H1 (cell line): ENCODE results near the gene DDAH2. TPM values are rescaled to one million over a fixed set of nuclear protein-coding genes. Genes with fewer than 3 reads are reported as not detected.

Experiments used
- CTCF ChIA-PET: fragments of 300-600 bp; sonication (Branson Sonifier 250); formaldehyde crosslinking; loops from one replicate; lab custom pipeline; 2021; ENCODE audit not compliant: partially characterized antibody; lab: Charles Lee
- POLR2A ChIA-PET: fragments of 300-600 bp; sonication (Branson Sonifier 250); formaldehyde crosslinking; loops from one replicate; lab custom pipeline; 2021; ENCODE audit warnings: inconsistent platforms; ENCODE audit not compliant: partially characterized antibody; lab: Charles Lee
- DNase-seq, 2 experiments: peaks; one replicate each; pipeline versions ENCODE4 v3.0.0 to v3.0.0-alpha.2; 2010 to 2022; ENCODE audit warnings: low spot score in 2 of 2, low read depth in 1 of 2, mixed read lengths in 1 of 2
- FAIRE-seq: peaks from 2 replicates; lab custom pipeline; 2011; peaks lifted over from hg19 to GRCh38; lab: Jason Lieb, UNC
- H2AFZ ChIP-seq: 2 replicates; pipeline ENCODE4 v1.8.1; 2012; ENCODE audit warnings: low read length, inconsistent platforms
- H2AK5ac ChIP-seq: 2 replicates; pipeline ENCODE4 v1.6.1; 2013; ENCODE audit warnings: low read depth, low read length
- H2BK120ac ChIP-seq: replicated peaks from 2 replicates; pipeline ENCODE3; 2013; ENCODE audit warnings: low read depth, low read length, inconsistent platforms
- H2BK12ac ChIP-seq: 2 replicates; pipeline ENCODE4 v1.6.1; 2013; ENCODE audit warnings: low read depth, low read length
- H2BK15ac ChIP-seq: 2 replicates; pipeline ENCODE4 v1.6.1; 2013; ENCODE audit warnings: low read length
- H2BK20ac ChIP-seq: 2 replicates; pipeline ENCODE4 v1.6.1; 2013; ENCODE audit warnings: low read length
- H2BK5ac ChIP-seq: 2 replicates; pipeline ENCODE4 v1.6.1; 2013; ENCODE audit warnings: low read depth, low read length
- H3K14ac ChIP-seq: 2 replicates; pipeline ENCODE4 v1.6.1; 2013; ENCODE audit warnings: inconsistent platforms; ENCODE audit not compliant: insufficient read length
- H3K18ac ChIP-seq: 2 replicates; pipeline ENCODE4 v1.6.1; 2013; ENCODE audit warnings: low read length; ENCODE audit errors: extremely low read depth
- H3K23ac ChIP-seq: 2 replicates; pipeline ENCODE4 v1.6.1; 2013; ENCODE audit warnings: inconsistent platforms; ENCODE audit not compliant: insufficient read length
- H3K23me2 ChIP-seq: 2 replicates; pipeline ENCODE4 v1.6.1; 2013; ENCODE audit warnings: low read depth, low read length
- H3K27ac ChIP-seq: 2 replicates; pipeline ENCODE4 v1.6.1; 2011; ENCODE audit warnings: low read depth, low read length, inconsistent platforms
- H3K27me3 ChIP-seq, 4 experiments: replicated peaks in 1 of 4; 1 replicate in 1 of 4; 2 replicates in 3 of 4; pipeline versions ENCODE4 v1.6.1 to v1.8.1; 2011 to 2013; ENCODE audit warnings: low read length in 3 of 4, mild to moderate bottlenecking in 3 of 4, inconsistent platforms in 2 of 4, mixed read lengths in 2 of 4, moderate library complexity in 1 of 4; ENCODE audit not compliant: control insufficient read depth in 3 of 4, insufficient read depth in 3 of 4; ENCODE audit errors: extremely low read depth in 1 of 4
- H3K36me3 ChIP-seq, 4 experiments: 2 replicates each; pipeline versions ENCODE4 v1.6.1 to v1.8.1; 2011 to 2013; ENCODE audit warnings: mild to moderate bottlenecking in 4 of 4, low read length in 3 of 4, moderate library complexity in 2 of 4, control low read depth in 1 of 4, inconsistent platforms in 1 of 4; ENCODE audit not compliant: insufficient read depth in 4 of 4, control insufficient read depth in 2 of 4
- H3K4ac ChIP-seq: replicated peaks from 2 replicates; pipeline ENCODE3; 2013; ENCODE audit warnings: low read length, low read depth, mixed read lengths, inconsistent platforms; ENCODE audit not compliant: insufficient read length
- H3K4me1 ChIP-seq, 4 experiments: replicated peaks in 1 of 4; 1 replicate in 1 of 4; 2 replicates in 3 of 4; pipeline versions ENCODE4 v1.6.1 to v1.8.1; 2011 to 2013; ENCODE audit warnings: low read length in 3 of 4, inconsistent platforms in 2 of 4, mixed read lengths in 1 of 4; ENCODE audit not compliant: insufficient read depth in 4 of 4, control insufficient read depth in 3 of 4
- H3K4me2 ChIP-seq, 2 experiments: 2 replicates each; pipeline versions ENCODE4 v1.6.1 to v1.8.1; 2011 to 2013; ENCODE audit warnings: low read depth in 2 of 2, low read length in 2 of 2, control low read depth in 1 of 2, inconsistent platforms in 1 of 2, mild to moderate bottlenecking in 1 of 2; ENCODE audit not compliant: insufficient read depth in 1 of 2
- H3K4me3 ChIP-seq, 4 experiments: fragments of 200-600, 300-600 bp in 1 of 4; sonication (generic), shearing (Covaris generic), sonication (Bioruptor Twin) in 1 of 4; 2 replicates each; pipeline versions ENCODE4 v1.5.1 to v1.8.1; 2011 to 2016; ENCODE audit warnings: low read length in 4 of 4, low read depth in 3 of 4, control low read depth in 2 of 4, inconsistent platforms in 2 of 4, mild to moderate bottlenecking in 2 of 4, mixed read lengths in 1 of 4, moderate library complexity in 1 of 4; ENCODE audit not compliant: insufficient read depth in 2 of 4; ENCODE audit errors: extremely low read depth in 1 of 4
- H3K56ac ChIP-seq: replicated peaks from 2 replicates; pipeline ENCODE3; 2013; ENCODE audit warnings: low read depth, mild to moderate bottlenecking, mixed read lengths, low read length, inconsistent platforms; ENCODE audit not compliant: insufficient read length
- H3K79me1 ChIP-seq: 2 replicates; pipeline ENCODE4 v1.6.1; 2013; ENCODE audit warnings: low read depth, low read length, control low read depth
- H3K79me2 ChIP-seq, 2 experiments: 2 replicates each; pipeline versions ENCODE4 v1.6.1 to v1.8.1; 2012 to 2013; ENCODE audit warnings: low read length in 2 of 2, mild to moderate bottlenecking in 2 of 2, inconsistent platforms in 1 of 2; ENCODE audit not compliant: insufficient read depth in 2 of 2, control insufficient read depth in 1 of 2
- H3K9ac ChIP-seq, 4 experiments: replicated peaks in 1 of 4; 1 replicate in 1 of 4; 2 replicates in 3 of 4; pipeline versions ENCODE4 v1.6.1 to v1.8.1; 2011 to 2013; ENCODE audit warnings: low read depth in 3 of 4, low read length in 3 of 4, control low read depth in 2 of 4, mild to moderate bottlenecking in 2 of 4, moderate library complexity in 2 of 4, inconsistent platforms in 1 of 4; ENCODE audit errors: extremely low read depth in 1 of 4
- H3K9me3 ChIP-seq, 2 experiments: 2 replicates each; pipeline versions ENCODE4 v1.6.1 to v1.8.1; 2012 to 2013; ENCODE audit warnings: mild to moderate bottlenecking in 2 of 2, moderate library complexity in 2 of 2, control low read depth in 1 of 2, inconsistent platforms in 1 of 2, low read depth in 1 of 2, low read length in 1 of 2, mixed read lengths in 1 of 2; ENCODE audit not compliant: insufficient read depth in 2 of 2
- H4K20me1 ChIP-seq, 2 experiments: replicated peaks in 1 of 2; 2 replicates each; pipeline versions ENCODE3 to v1.8.1; 2011 to 2013; ENCODE audit warnings: inconsistent platforms in 2 of 2, low read length in 2 of 2, mild to moderate bottlenecking in 1 of 2; ENCODE audit not compliant: insufficient read depth in 2 of 2, control insufficient read depth in 1 of 2
- H4K5ac ChIP-seq: 2 replicates; pipeline ENCODE4 v1.6.1; 2013; ENCODE audit warnings: low read length, low read depth, mixed read lengths, inconsistent platforms; ENCODE audit not compliant: insufficient read length
- H4K8ac ChIP-seq: 2 replicates; pipeline ENCODE4 v1.8.0; 2013; ENCODE audit warnings: mild to moderate bottlenecking, moderate library complexity, low read length, inconsistent platforms; ENCODE audit not compliant: insufficient read depth; ENCODE audit errors: extremely low read depth
- H4K91ac ChIP-seq: replicated peaks from 2 replicates; pipeline ENCODE3; 2013; ENCODE audit warnings: low read length, mixed read lengths, inconsistent platforms; ENCODE audit not compliant: insufficient read length
- CBX5 ChIP-seq: fragments of 300-800, 300-1000 bp; sonication (generic); IDR thresholded peaks from 2 replicates; pipeline ENCODE4 v1.7.1; 2016; ENCODE audit warnings: antibody characterized with exemption, low read length, low read depth
- EZH2 ChIP-seq: fragments of 200-600 bp; sonication (generic); IDR thresholded peaks from 2 replicates; pipeline ENCODE4 v1.7.1; 2012; ENCODE audit warnings: low read depth, mild to moderate bottlenecking, moderate library complexity, low read length, inconsistent platforms; ENCODE audit not compliant: severe bottlenecking
- KDM5A ChIP-seq: fragments of 200-600 bp; IDR thresholded peaks from 2 replicates; pipeline ENCODE4 v1.7.1; 2012; ENCODE audit warnings: mild to moderate bottlenecking, low read length, inconsistent platforms, mixed read lengths
- SIRT6 ChIP-seq: IDR thresholded peaks from one replicate; pipeline ENCODE4 v1.7.1; 2012; ENCODE audit warnings: low read length, inconsistent platforms
- SP1 ChIP-seq: IDR thresholded peaks from 2 replicates; pipeline ENCODE4 v1.6.1; 2011; ENCODE audit warnings: low read depth, low read length
- SP4 ChIP-seq: IDR thresholded peaks from 2 replicates; pipeline ENCODE4 v1.6.1; 2012; ENCODE audit warnings: low read length, inconsistent platforms
- TAF7 ChIP-seq: optimal IDR thresholded peaks from 2 replicates; pipeline ENCODE3; 2011; ENCODE audit warnings: low read depth, mild to moderate bottlenecking, inconsistent platforms, low read length, moderate library complexity, borderline replicate concordance
- WGBS, 2 experiments: shearing (Covaris generic) in 1 of 2; methylation state at CpG; one replicate each; pipeline versions ENCODE4 v1.1.6 to v1.1.7; 2013 to 2015; ENCODE audit warnings: low lambda C conversion rate in 2 of 2, mixed read lengths in 2 of 2, inconsistent platforms in 1 of 2, low coverage in 1 of 2, missing lambda C conversion rate in 1 of 2; ENCODE audit not compliant: insufficient replicate concordance in 2 of 2, insufficient coverage in 1 of 2, insufficient read length in 1 of 2; ENCODE audit errors: extremely low coverage in 1 of 2, missing lambda C conversion rate in 1 of 2; 5-methylcytosine and 5-hydroxymethylcytosine counted together
- polyA plus RNA-seq, 7 experiments: library from polyadenylated mRNA; depleted of rRNA in 3 of 7; stranded (reverse) in 5 of 7; unstranded in 2 of 7; fragments of >200 nt in 5 of 7; fragments of 200-250 nt in 2 of 7; gene quantifications; 1 replicate in 5 of 7; 2 replicates in 1 of 7; 4 replicates in 1 of 7; pipeline versions ENCODE4 v1.2.1 to v1.2.3, GENCODE V29; 2011 to 2013; ENCODE audit warnings: missing spikeins in 2 of 7, mixed read lengths in 2 of 7
- total RNA-seq: library from RNA; stranded (reverse); fragmentation: NEBNext Ultra II Directional; extraction: Animal tissue kit (Norgen Biotek cat#: 25700); gene quantifications from 2 replicates; pipeline ENCODE4 v1.2.1, GENCODE V29; 2021

DDAH2 gene
- total and polyA plus RNA-seq, 2 of the 8 experiments (the other 6 are each of a cell fraction or from before 2014, with no cell fraction given) = 53.3 to 73.5 TPM

GRCh38 chr6:31750411-31751022 is 21.4 kb upstream of the DDAH2 start:
- POLR2A ChIA-PET = interaction anchor here (0.7 to 4.8 kb wide), 9 partner anchors 8 to 77 kb away, joined by 3 to 33 read pairs (median 4); partner anchors contain the start of genes HSPA1B, MSH5, SAPCD1 and VARS1
- H3K27me3 ChIP-seq = no peaks in the 10 kb centered on the region
- no peak overlapping the region for H3K56ac ChIP-seq
- DNase-seq = no peak
- no peak for FAIRE-seq
- no peak overlapping the region for H3K14ac ChIP-seq
- H3K18ac ChIP-seq = no peak overlapping the region
- H2BK120ac ChIP-seq = no peak overlapping the region
- H3K4me3 ChIP-seq = no peak overlapping the region
- H3K23me2 ChIP-seq = no peaks in the 10 kb centered on the region
- WGBS, 2 experiments = 91% methylated on average over 7 of the region's 7 CpGs; no CpG with 5 or more reads in 1 of the 2 experiments
- no peak overlapping the region for H3K4me2 ChIP-seq
- H2AFZ ChIP-seq = no peak overlapping the region
- H2BK5ac ChIP-seq = no peak overlapping the region
- no peaks in the 10 kb centered on the region for H3K4me1 ChIP-seq
- peaks cover 0 to 7% (median 0%) of the 10 kb centered on the region in 4 experiments; a peak in 2 of 8 replicates for H3K36me3 ChIP-seq
- H4K8ac ChIP-seq = no peak overlapping the region
- H4K91ac ChIP-seq = no peak overlapping the region
- no peak overlapping the region for H2BK20ac ChIP-seq
- H4K20me1 ChIP-seq = no peaks in the 10 kb centered on the region
- H3K9ac ChIP-seq = no peak overlapping the region
- CTCF ChIA-PET = interaction anchor here (0.7 to 4.2 kb wide), 4 partner anchors 20 to 140 kb away, joined by 3 to 25 read pairs (median 8); partner anchors contain the start of gene DDAH2
- no peak overlapping the region for H4K5ac ChIP-seq
- no peak overlapping the region for H2AK5ac ChIP-seq
- H3K4ac ChIP-seq = no peak overlapping the region
- no peaks in the 10 kb centered on the region for H3K79me2 ChIP-seq
- H2BK15ac ChIP-seq = no peak overlapping the region
- no peaks in the 10 kb centered on the region for H3K9me3 ChIP-seq
- H3K23ac ChIP-seq = no peak overlapping the region
- no peak overlapping the region for H2BK12ac ChIP-seq
- H3K27ac ChIP-seq = no peak overlapping the region
- no peaks in the 10 kb centered on the region for H3K79me1 ChIP-seq
- TF ChIP-seq SIRT6 (no peak), SP1 (no peak), CBX5 (no peak), EZH2 (no peak), KDM5A (no peak), TAF7 (no peak), SP4 (no peak)
